ENCODE data around the gene TUSC2. TPM values are rescaled to one million over a fixed set of nuclear protein-coding genes. Genes with fewer than 3 reads are reported as not detected.
A peak's percentile ranks its signal among the peaks of the same experiment; 100 is the strongest.

The TUSC2 gene
- total and polyA plus RNA-seq, 2 of the 8 experiments (the other 6 are each of a cell fraction or from before 2014, with no cell fraction given), result 33.3 to 65.4 TPM

- Histone ChIP-seq H3K9ac (replicated peaks in 1 of 4; ENCODE audit: extremely low read depth in 1 of 4, low read depth in 3 of 4, low read length in 3 of 4) (no peak overlapping the region), H2BK12ac (ENCODE audit: low read depth, low read length) (0 out of 2 replicates have a peak overlapping the region, but pooled peaks have one; percentile 17), H3K23me2 (ENCODE audit: low read depth, low read length) (peaks cover 15% of the 10 kb centered on the region), H4K20me1 (replicated peaks in 1 of 2; ENCODE audit: control insufficient read depth in 1 of 2, insufficient read depth in 2 of 2, low read length in 2 of 2) (peaks cover 0 to 4% of the 10 kb centered on the region in 2 experiments), H2AFZ (ENCODE audit: low read length) (no peak overlapping the region), H3K36me3 (ENCODE audit: control insufficient read depth in 2 of 4, insufficient read depth in 4 of 4, low read length in 3 of 4) (peaks cover 4 to 12% (median 10%) of the 10 kb centered on the region in 4 experiments), H2AK5ac (ENCODE audit: low read depth, low read length) (no peak overlapping the region), H3K79me2 (ENCODE audit: control insufficient read depth in 1 of 2, insufficient read depth in 2 of 2, low read length in 2 of 2) (peaks cover 0 to 15% of the 10 kb centered on the region in 2 experiments; a peak in 3 of 4 replicates), H4K8ac (ENCODE audit: extremely low read depth, insufficient read depth, low read length) (no peak overlapping the region), H4K5ac (ENCODE audit: insufficient read length, low read depth, low read length) (no peak overlapping the region), H2BK15ac (ENCODE audit: low read length) (no peak overlapping the region), H3K9me3 (ENCODE audit: insufficient read depth in 2 of 2, low read depth in 1 of 2, low read length in 1 of 2) (no peaks in the 10 kb centered on the region), H3K27me3 (replicated peaks in 1 of 4; ENCODE audit: control insufficient read depth in 3 of 4, extremely low read depth in 1 of 4, insufficient read depth in 3 of 4, low read length in 3 of 4) (no peaks in the 10 kb centered on the region; a peak in 1 of 7 replicates), H3K79me1 (ENCODE audit: low read depth, low read length) (peaks cover 3% of the 10 kb centered on the region; the same call in 1 of the 2 replicates), H2BK120ac (replicated peaks; ENCODE audit: low read depth, low read length) (no peak overlapping the region), H4K91ac (replicated peaks; ENCODE audit: insufficient read length, low read length) (no peak overlapping the region), H3K4me3 (ENCODE audit: extremely low read depth in 1 of 4, insufficient read depth in 2 of 4, low read depth in 3 of 4, low read length in 4 of 4) (no peak overlapping the region), H3K56ac (replicated peaks; ENCODE audit: insufficient read length, low read depth, low read length) (no peak overlapping the region), H3K23ac (ENCODE audit: insufficient read length) (no peak overlapping the region), H3K4me2 (ENCODE audit: insufficient read depth in 1 of 2, low read depth in 2 of 2, low read length in 2 of 2) (no peak overlapping the region), H3K27ac (ENCODE audit: low read depth, low read length) (no peak overlapping the region), H2BK5ac (ENCODE audit: low read depth, low read length) (no peak overlapping the region), H3K14ac (ENCODE audit: insufficient read length) (no peak overlapping the region), H3K18ac (ENCODE audit: extremely low read depth, low read length) (no peak overlapping the region), H3K4ac (replicated peaks; ENCODE audit: insufficient read length, low read depth, low read length) (no peak overlapping the region), H3K4me1 (replicated peaks in 1 of 4; ENCODE audit: control insufficient read depth in 3 of 4, insufficient read depth in 4 of 4, low read length in 3 of 4) (peaks cover 0 to 11% (median 6%) of the 10 kb centered on the region in 4 experiments; a peak in 5 of 7 replicates), H2BK20ac (ENCODE audit: low read length) (no peak overlapping the region)
- FAIRE-seq, result no peak
- ChIA-PET CTCF (ENCODE audit: partially characterized antibody) (interaction anchor here (0.5 to 3.4 kb wide), 5 partner anchors 8 to 394 kb away, joined by 3 to 15 read pairs (median 4); partner anchors contain the start of genes HYAL2 and LSMEM2), POLR2A (ENCODE audit: partially characterized antibody) (interaction anchor here (1.1 to 3.4 kb wide), 4 partner anchors 26 to 35 kb away, joined by 3 to 29 read pairs (median 10); partner anchors contain the start of genes HYAL2 and TUSC2)
- 85% methylated on average over 4 of the region's 4 CpGs; no CpG with 5 or more reads in 1 of the 2 experiments for WGBS, 2 experiments (ENCODE audit: extremely low coverage in 1 of 2, insufficient coverage in 1 of 2, insufficient read length in 1 of 2, insufficient replicate concordance in 2 of 2, low coverage in 1 of 2, low lambda C conversion rate in 2 of 2, missing lambda C conversion rate in 1 of 2)
- no peak for DNase-seq (ENCODE audit: low read depth in 1 of 2, low spot score in 2 of 2)
- TF ChIP-seq SIX5 (IDR thresholded peaks at IDR 0.05; ENCODE audit: low read depth, low read length) (no peak), NANOG (IDR thresholded peaks at IDR 0.05; ENCODE audit: insufficient read depth, low read depth, low read length, poor library complexity, severe bottlenecking) (no peak), NRF1 (IDR thresholded peaks at IDR 0.05; ENCODE audit: low read depth, low read length) (no peak), JUN (IDR thresholded peaks at IDR 0.05; ENCODE audit: low read depth, low read length) (no peak), TCF12 (IDR thresholded peaks at IDR 0.05; ENCODE audit: low read depth, low read length) (no peak), CTBP2 (IDR thresholded peaks at IDR 0.05; ENCODE audit: borderline replicate concordance, insufficient read depth, insufficient read length, low read length) (no peak), EGR1 (IDR thresholded peaks at IDR 0.05; ENCODE audit: borderline replicate concordance, low read depth, low read length) (no peak), TAF1 (IDR thresholded peaks at IDR 0.05; ENCODE audit: low read depth, low read length) (no peak), RNF2 (IDR thresholded peaks at IDR 0.05; ENCODE audit: borderline replicate concordance, low read depth, low read length, missing control alignments, poor library complexity, severe bottlenecking) (no peak), TAF7 (optimal IDR thresholded peaks at IDR 0.05; ENCODE audit: borderline replicate concordance, low read depth, low read length) (no peak)
- TF ChIP-seq, protein P1, sequence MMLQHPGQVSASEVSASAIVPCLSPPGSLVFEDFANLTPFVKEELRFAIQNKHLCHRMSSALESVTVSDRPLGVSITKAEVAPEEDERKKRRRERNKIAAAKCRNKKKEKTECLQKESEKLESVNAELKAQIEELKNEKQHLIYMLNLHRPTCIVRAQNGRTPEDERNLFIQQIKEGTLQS (IDR thresholded peaks at IDR 0.05; ENCODE audit: insufficient read depth, low read depth, low read length), result no peak
Observed at GRCh38 chr3:50294089-50294488, 33.9 kb downstream of the TUSC2 start.
